Upper lobe of right lung (tissue), 1 donor: ENCODE results near the gene BCAN. TPM values are rescaled to one million over a fixed set of nuclear protein-coding genes. Genes with fewer than 3 reads are reported as not detected.

ENCODE experiments used
- ATAC-seq: fragments of 200-7000 bp; cut with Tn5 transposase; one replicate; pipeline ENCODE4 v1.9.1; 2020; ENCODE audit warnings: mild to moderate bottlenecking, moderate library complexity
- DNase-seq: peaks from one replicate; pipeline ENCODE4 v3.0.0-alpha.2; 2020
- H3K27ac ChIP-seq: fragments of 200-600 bp; one replicate; pipeline ENCODE4 v1.8.0; 2022
- H3K27me3 ChIP-seq: fragments of 200-600 bp; one replicate; pipeline ENCODE4 v1.8.0; 2022; ENCODE audit warnings: mild to moderate bottlenecking
- H3K36me3 ChIP-seq: fragments of 200-600 bp; one replicate; pipeline ENCODE4 v1.8.0; 2022
- H3K4me1 ChIP-seq: fragments of 200-600 bp; one replicate; pipeline ENCODE4 v1.8.0; 2022
- H3K4me3 ChIP-seq: fragments of 200-600 bp; one replicate; pipeline ENCODE4 v1.8.0; 2022; ENCODE audit warnings: mild to moderate bottlenecking
- H3K9me3 ChIP-seq: fragments of 200-600 bp; one replicate; pipeline ENCODE4 v1.8.0; 2022
- CTCF ChIP-seq: fragments of 200-600 bp; IDR thresholded peaks from one replicate; pipeline ENCODE4 v1.8.0; 2022; ENCODE audit warnings: antibody characterized with exemption
- intact Hi-C: fragments of 100-400 bp; cut with DNase I; formaldehyde crosslinking; loops from one replicate; pipeline ENCODE4 v1.11.0; 2022
- total RNA-seq: library from RNA; stranded (reverse); fragmentation: NEBNext Ultra II Directional; extraction: Animal tissue kit (Norgen Biotek cat#: 25700); gene quantifications from one replicate; pipeline ENCODE4 v1.2.1, GENCODE V29; 2021
- donor health status: DM: no; HTN: yes; CAD: no; lungs with severe emphysema.

Gene BCAN
- total RNA-seq, 1 donor from 2014 or later = not detected

GRCh38 chr1:156658945-156659574 lies 17.1 kb downstream of the BCAN start:
- Histone ChIP-seq H3K27ac (peak overlapping the region; percentile 55), H3K9me3 (no peaks in the 10 kb centered on the region), H3K27me3 (peaks cover 18% of the 10 kb centered on the region), H3K4me1 (peaks cover 58% of the 10 kb centered on the region), H3K36me3 (no peaks in the 10 kb centered on the region), H3K4me3 (no peak overlapping the region)
- intact Hi-C loops = no loop called here
- ATAC-seq (no peak), DNase-seq (no peak)
- TF ChIP-seq CTCF = no peak

- Histone ChIP-seq H3K36me3 (no peaks in the 10 kb centered on the region), H3K27me3 (peaks cover 16% of the 10 kb centered on the region), H3K4me1 (peaks cover 63% of the 10 kb centered on the region), H3K27ac (peak overlapping the region; percentile 55), H3K4me3 (no peak overlapping the region), H3K9me3 (no peaks in the 10 kb centered on the region)
- no peak for TF ChIP-seq CTCF
- ATAC-seq (no peak), DNase-seq (no peak)
- intact Hi-C loops = no loop called here
Observed at GRCh38 chr1:156659661-156659987, 17.7 kb downstream of the BCAN start.

- DNase-seq = peak; percentile 97
- Histone ChIP-seq H3K27me3 (peaks cover 16% of the 10 kb centered on the region), H3K4me1 (peaks cover 65% of the 10 kb centered on the region), H3K36me3 (no peaks in the 10 kb centered on the region), H3K27ac (peak overlapping the region; percentile 69), H3K9me3 (no peaks in the 10 kb centered on the region), H3K4me3 (peak overlapping the region; percentile 21)
- peak; percentile 93 for ATAC-seq
- intact Hi-C loops = no loop called here
- TF ChIP-seq CTCF = peak; percentile 95
Observed at GRCh38 chr1:156659988-156660751, 18.3 kb downstream of the BCAN start.

- no peak for ATAC-seq
- peak overlapping the region; percentile 21 for H3K4me3 ChIP-seq
Observed at GRCh38 chr1:156660752-156661112, 18.8 kb downstream of the BCAN start.

GRCh38 chr1:156662005-156662799 lies 20.3 kb downstream of the BCAN start:
- intact Hi-C loops = no loop called here
- Histone ChIP-seq H3K27ac (peak overlapping the region; percentile 69), H3K9me3 (no peaks in the 10 kb centered on the region), H3K4me1 (peaks cover 78% of the 10 kb centered on the region), H3K27me3 (peaks cover under 1% of the 10 kb centered on the region), H3K36me3 (no peaks in the 10 kb centered on the region), H3K4me3 (no peak overlapping the region)
- ATAC-seq (no peak), DNase-seq (no peak)
- TF ChIP-seq CTCF = no peak

More at GRCh38 chr1:156660752-156661112, 18.8 kb downstream of the BCAN start:
- Histone ChIP-seq H3K27me3 (peaks cover 15% of the 10 kb centered on the region), H3K9me3 (no peaks in the 10 kb centered on the region), H3K27ac (peak overlapping the region; percentile 69), H3K4me1 (peaks cover 71% of the 10 kb centered on the region), H3K36me3 (no peaks in the 10 kb centered on the region)
- no peak for DNase-seq
- intact Hi-C loops = no loop called here
- TF ChIP-seq CTCF = no peak
